ENCODE measurements around the gene RELN.

RELN gene

GRCh38 chr7:103811290-103811689 is 178.2 kb downstream of the RELN start:
- Histone ChIP-seq H2AFZ (ENCODE audit: low read length) (no peak overlapping the region), H3K27ac (ENCODE audit: low read depth, low read length, poor library complexity, severe bottlenecking) (no peak overlapping the region), H3K9ac (ENCODE audit: low read length) (no peak overlapping the region), H3K4me2 (ENCODE audit: low read length) (no peak overlapping the region), H3K9me3 (ENCODE audit: low read length) (no peaks in the 10 kb centered on the region), H3K4me1 (ENCODE audit: insufficient read depth, low read length, severe bottlenecking) (no peaks in the 10 kb centered on the region), H3K79me2 (ENCODE audit: insufficient read depth, low read length) (no peaks in the 10 kb centered on the region), H3F3A (ENCODE audit: insufficient read depth, low read length) (no peaks in the 10 kb centered on the region), H3K27me3 (ENCODE audit: insufficient read depth, low read length) (no peaks in the 10 kb centered on the region), H3K9me2 (ENCODE audit: low read depth, low read length) (no peaks in the 10 kb centered on the region), H3K36me3 (ENCODE audit: insufficient read depth, low read length) (no peaks in the 10 kb centered on the region), H4K20me1 (ENCODE audit: insufficient read depth, low read length) (no peaks in the 10 kb centered on the region), H3K4me3 (ENCODE audit: low read depth, low read length, poor library complexity, severe bottlenecking) (no peak overlapping the region)
- TF ChIP-seq, protein P1, sequence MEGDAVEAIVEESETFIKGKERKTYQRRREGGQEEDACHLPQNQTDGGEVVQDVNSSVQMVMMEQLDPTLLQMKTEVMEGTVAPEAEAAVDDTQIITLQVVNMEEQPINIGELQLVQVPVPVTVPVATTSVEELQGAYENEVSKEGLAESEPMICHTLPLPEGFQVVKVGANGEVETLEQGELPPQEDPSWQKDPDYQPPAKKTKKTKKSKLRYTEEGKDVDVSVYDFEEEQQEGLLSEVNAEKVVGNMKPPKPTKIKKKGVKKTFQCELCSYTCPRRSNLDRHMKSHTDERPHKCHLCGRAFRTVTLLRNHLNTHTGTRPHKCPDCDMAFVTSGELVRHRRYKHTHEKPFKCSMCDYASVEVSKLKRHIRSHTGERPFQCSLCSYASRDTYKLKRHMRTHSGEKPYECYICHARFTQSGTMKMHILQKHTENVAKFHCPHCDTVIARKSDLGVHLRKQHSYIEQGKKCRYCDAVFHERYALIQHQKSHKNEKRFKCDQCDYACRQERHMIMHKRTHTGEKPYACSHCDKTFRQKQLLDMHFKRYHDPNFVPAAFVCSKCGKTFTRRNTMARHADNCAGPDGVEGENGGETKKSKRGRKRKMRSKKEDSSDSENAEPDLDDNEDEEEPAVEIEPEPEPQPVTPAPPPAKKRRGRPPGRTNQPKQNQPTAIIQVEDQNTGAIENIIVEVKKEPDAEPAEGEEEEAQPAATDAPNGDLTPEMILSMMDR (IDR thresholded peaks at IDR 0.05; ENCODE audit: low read length) = no peak
- TF ChIP-seq EZH2 (IDR thresholded peaks at IDR 0.05; ENCODE audit: borderline replicate concordance, low read length) = no peak

DNA sequence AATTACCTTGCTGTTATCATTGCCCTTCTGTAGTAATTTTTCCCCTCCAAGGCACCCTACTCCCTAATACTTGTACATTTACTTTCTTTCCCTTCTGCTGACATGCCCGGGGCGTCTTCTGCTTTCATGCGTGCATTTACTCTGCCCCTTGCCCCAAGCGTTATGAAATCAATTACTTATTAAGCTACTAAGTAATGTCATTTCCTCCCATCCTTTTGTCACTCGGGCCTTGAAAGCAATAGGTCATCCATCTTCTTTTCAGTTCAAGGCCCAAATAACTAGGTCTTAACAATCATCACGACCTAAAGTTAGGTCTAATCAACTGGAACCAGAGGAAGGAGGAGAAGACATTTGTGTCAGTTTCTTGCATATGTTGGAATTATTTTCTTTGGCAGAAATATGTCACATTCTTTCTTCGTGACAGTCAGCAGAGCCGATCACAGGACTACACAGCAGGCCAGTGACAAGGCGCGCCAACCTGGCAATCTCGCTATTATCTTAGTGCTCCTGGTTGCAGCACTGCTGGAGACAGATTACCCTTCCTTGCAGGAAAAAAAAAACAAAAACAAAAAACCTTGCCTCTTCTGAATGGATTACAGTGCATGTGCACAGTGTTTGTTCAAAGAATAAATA is 179.2 kb downstream of the RELN start:
- Histone ChIP-seq H3F3A (ENCODE audit: insufficient read depth, low read length) (no peaks in the 10 kb centered on the region), H3K9ac (ENCODE audit: low read length) (no peak overlapping the region), H3K36me3 (ENCODE audit: insufficient read depth, low read length) (no peaks in the 10 kb centered on the region), H4K20me1 (ENCODE audit: insufficient read depth, low read length) (no peaks in the 10 kb centered on the region), H3K4me3 (ENCODE audit: low read depth, low read length, poor library complexity, severe bottlenecking) (no peak overlapping the region), H3K4me1 (ENCODE audit: insufficient read depth, low read length, severe bottlenecking) (no peaks in the 10 kb centered on the region), H2AFZ (ENCODE audit: low read length) (no peak overlapping the region), H3K4me2 (ENCODE audit: low read length) (no peak overlapping the region), H3K27me3 (ENCODE audit: insufficient read depth, low read length) (no peaks in the 10 kb centered on the region), H3K9me3 (ENCODE audit: low read length) (no peaks in the 10 kb centered on the region), H3K79me2 (ENCODE audit: insufficient read depth, low read length) (no peaks in the 10 kb centered on the region), H3K9me2 (ENCODE audit: low read depth, low read length) (no peaks in the 10 kb centered on the region), H3K27ac (ENCODE audit: low read depth, low read length, poor library complexity, severe bottlenecking) (no peak overlapping the region)
- TF ChIP-seq EZH2 (IDR thresholded peaks at IDR 0.05; ENCODE audit: borderline replicate concordance, low read length) = no peak
- TF ChIP-seq, protein P1 (IDR thresholded peaks at IDR 0.05; ENCODE audit: low read length) = no peak

GRCh38 chr7:103809229-103809994 is 180.0 kb downstream of the RELN start:
- H3K9me2 ChIP-seq (ENCODE audit: low read depth, low read length) = no peaks in the 10 kb centered on the region
- H3K79me2 ChIP-seq (ENCODE audit: insufficient read depth, low read length) = no peaks in the 10 kb centered on the region
- no peak overlapping the region for H3K4me3 ChIP-seq (ENCODE audit: low read depth, low read length, poor library complexity, severe bottlenecking)
- H3K27ac ChIP-seq (ENCODE audit: low read depth, low read length, poor library complexity, severe bottlenecking) = no peak overlapping the region
- H3K4me1 ChIP-seq (ENCODE audit: insufficient read depth, low read length, severe bottlenecking) = no peaks in the 10 kb centered on the region
- no peaks in the 10 kb centered on the region for H3K36me3 ChIP-seq (ENCODE audit: insufficient read depth, low read length)
- H3K9ac ChIP-seq (ENCODE audit: low read length) = no peak overlapping the region
- H3K27me3 ChIP-seq (ENCODE audit: insufficient read depth, low read length) = no peaks in the 10 kb centered on the region
- no peaks in the 10 kb centered on the region for H4K20me1 ChIP-seq (ENCODE audit: insufficient read depth, low read length)
- H2AFZ ChIP-seq (ENCODE audit: low read length) = no peak overlapping the region
- no peaks in the 10 kb centered on the region for H3K9me3 ChIP-seq (ENCODE audit: low read length)
- no peak overlapping the region for H3K4me2 ChIP-seq (ENCODE audit: low read length)
- no peaks in the 10 kb centered on the region for H3F3A ChIP-seq (ENCODE audit: insufficient read depth, low read length)
- TF ChIP-seq, protein P1 (IDR thresholded peaks at IDR 0.05; ENCODE audit: low read length) = no peak

Measured in OCI-LY1 (cell line).